SK-N-SH (cell line): ENCODE data around the gene BEND5.

ENCODE experiments used
- CTCF ChIP-seq: fragments of 200-600 bp; sonication (generic); IDR thresholded peaks from 2 replicates; pipeline ENCODE4 v1.6.1; 2017; ENCODE audit warnings: antibody characterized with exemption, mild to moderate bottlenecking, moderate library complexity
- MAX ChIP-seq: IDR thresholded peaks from 2 replicates; pipeline ENCODE4 v1.4.0; 2012; ENCODE audit warnings: low read depth
- MXI1 ChIP-seq: IDR thresholded peaks from 2 replicates; pipeline ENCODE4 v1.6.1; 2012; ENCODE audit warnings: mild to moderate bottlenecking, low read depth, low read length, improper control_type of control experiment
- POLR2AphosphoS5 ChIP-seq: IDR thresholded peaks from 2 replicates; pipeline ENCODE4 v1.6.1; 2012; ENCODE audit warnings: low read depth, low read length
- RCOR1 ChIP-seq: fragments of 150-350 bp; IDR thresholded peaks from 2 replicates; pipeline ENCODE4 v1.6.1; 2017; ENCODE audit warnings: antibody characterized with exemption, low read length
- TAF1 ChIP-seq: IDR thresholded peaks from 2 replicates; pipeline ENCODE4 v1.6.1; 2012; ENCODE audit warnings: low read depth, mild to moderate bottlenecking, low read length, moderate library complexity, borderline replicate concordance
- TEAD4 ChIP-seq: IDR thresholded peaks from 2 replicates; pipeline ENCODE4 v1.4.0; 2012; ENCODE audit warnings: mild to moderate bottlenecking, borderline replicate concordance; ENCODE audit not compliant: insufficient read depth
- USF1 ChIP-seq: IDR thresholded peaks from 2 replicates; pipeline ENCODE4 v1.4.0; 2012; ENCODE audit warnings: low read depth, borderline replicate concordance
- USF2 ChIP-seq: fragments of 150-350 bp; IDR thresholded peaks from 2 replicates; pipeline ENCODE4 v1.6.1; 2017; ENCODE audit warnings: antibody characterized with exemption, low read length, low read depth, borderline replicate concordance

- TF ChIP-seq MXI1: no peak
- no peak for TF ChIP-seq CTCF
- no peak for TF ChIP-seq RCOR1
- no peak for TF ChIP-seq USF2
- TF ChIP-seq TAF1: no peak
- no peak for TF ChIP-seq POLR2AphosphoS5
- no peak for TF ChIP-seq USF1
- TF ChIP-seq TEAD4: no peak
- TF ChIP-seq MAX: no peak
These were observed 18.1 kb upstream of the BEND5 start for GRCh38 chr1:48794816-48795215.
